OCI-LY1 (cell line): ENCODE measurements around the gene SLC12A5.
"Not testable (repeated sequence)": the region's sequence is repeated elsewhere in the genome, so short reads cannot be mapped to it uniquely, and the experiment has no call there.

Experiments
- H2AFZ ChIP-seq: fragments of 200-600 bp; sonication (generic), shearing (Covaris generic); 2 replicates; pipeline ENCODE4 v1.6.0; 2014; ENCODE audit warnings: antibody characterized with exemption, mild to moderate bottlenecking, low read length
- H3F3A ChIP-seq: fragments of 200-600 bp; sonication (generic), shearing (Covaris generic); 2 replicates; pipeline ENCODE4 v1.6.0; 2014; ENCODE audit warnings: mild to moderate bottlenecking, antibody characterized with exemption, low read length, moderate library complexity; ENCODE audit not compliant: insufficient read depth
- H3K27ac ChIP-seq: fragments of 200-600 bp; sonication (generic); 2 replicates; pipeline ENCODE4 v1.5.1; 2014; ENCODE audit warnings: low read length, mixed run types, mild to moderate bottlenecking, low read depth; ENCODE audit not compliant: poor library complexity, severe bottlenecking
- H3K27me3 ChIP-seq: fragments of 200-600 bp; sonication (generic); 2 replicates; pipeline ENCODE4 v1.6.0; 2014; ENCODE audit warnings: antibody characterized with exemption, mild to moderate bottlenecking, low read length, moderate library complexity; ENCODE audit not compliant: insufficient read depth
- H3K36me3 ChIP-seq: fragments of 200-600 bp; sonication (generic); 2 replicates; pipeline ENCODE4 v1.6.1; 2014; ENCODE audit warnings: mild to moderate bottlenecking, antibody characterized with exemption, low read length, moderate library complexity, mixed read lengths; ENCODE audit not compliant: insufficient read depth
- H3K4me1 ChIP-seq: fragments of 200-600 bp; sonication (generic); 2 replicates; pipeline ENCODE4 v1.5.1; 2014; ENCODE audit warnings: mild to moderate bottlenecking, low read length, moderate library complexity; ENCODE audit not compliant: insufficient read depth, severe bottlenecking
- H3K4me2 ChIP-seq: fragments of 200-600 bp; sonication (generic), shearing (Covaris generic); 2 replicates; pipeline ENCODE4 v1.6.1; 2014; ENCODE audit warnings: low read length
- H3K4me3 ChIP-seq: fragments of 200-600 bp; sonication (generic); 2 replicates; pipeline ENCODE4 v1.5.1; 2014; ENCODE audit warnings: low read length, low read depth, mild to moderate bottlenecking, mixed read lengths; ENCODE audit not compliant: poor library complexity, severe bottlenecking
- H3K79me2 ChIP-seq: fragments of 200-600 bp; shearing (Covaris generic); 2 replicates; pipeline ENCODE4 v1.6.1; 2016; ENCODE audit warnings: mixed run types, low read length, mixed read lengths; ENCODE audit not compliant: insufficient read depth
- H3K9ac ChIP-seq: fragments of 200-600 bp; sonication (generic), shearing (Covaris generic); 2 replicates; pipeline ENCODE4 v1.6.1; 2014; ENCODE audit warnings: mild to moderate bottlenecking, low read length, mixed read lengths
- H3K9me2 ChIP-seq: fragments of 200-600 bp; sonication (generic), shearing (Covaris generic); 2 replicates; pipeline ENCODE4 v1.6.1; 2014; ENCODE audit warnings: low read depth, mild to moderate bottlenecking, low read length, mixed read lengths
- H3K9me3 ChIP-seq: fragments of 200-600 bp; shearing (Covaris generic); 2 replicates; pipeline ENCODE4 v1.6.1; 2014; ENCODE audit warnings: low read length, mixed read lengths
- H4K20me1 ChIP-seq: fragments of 200-600 bp; sonication (generic), shearing (Covaris generic); 2 replicates; pipeline ENCODE4 v1.6.0; 2016; ENCODE audit warnings: mild to moderate bottlenecking, low read length; ENCODE audit not compliant: insufficient read depth
- CTCF ChIP-seq: fragments of 200-600 bp; sonication (generic), shearing (Covaris generic); IDR thresholded peaks from 2 replicates; pipeline ENCODE4 v1.5.1; 2017; ENCODE audit warnings: mild to moderate bottlenecking, antibody characterized with exemption, low read length, moderate library complexity, mixed read lengths
- EZH2 ChIP-seq: fragments of 200-600 bp; sonication (generic), shearing (Covaris generic); IDR thresholded peaks from 2 replicates; pipeline ENCODE4 v1.8.0; 2017; ENCODE audit warnings: borderline replicate concordance, mixed run types, mild to moderate bottlenecking, antibody characterized with exemption, low read length, moderate library complexity, mixed read lengths

SLC12A5 gene

GRCh38 chr20:45985573-45985972, 43.4 kb upstream of the SLC12A5 start:
- Histone ChIP-seq H3K36me3 (no peaks in the 10 kb centered on the region), H3K27ac (no peak overlapping the region), H3K9me2 (no peaks in the 10 kb centered on the region), H2AFZ (no peak overlapping the region), H3K27me3 (no peaks in the 10 kb centered on the region), H3K9ac (no peak overlapping the region), H3K4me2 (no peak overlapping the region), H3K9me3 (no peaks in the 10 kb centered on the region), H3K79me2 (no peaks in the 10 kb centered on the region), H4K20me1 (no peaks in the 10 kb centered on the region), H3K4me1 (no peaks in the 10 kb centered on the region), H3F3A (no peaks in the 10 kb centered on the region), H3K4me3 (no peak overlapping the region)
- TF ChIP-seq CTCF (no peak), EZH2 (no peak)

GRCh38 chr20:45987108-45987780, 41.8 kb upstream of the SLC12A5 start:
- Histone ChIP-seq H4K20me1 (no peaks in the 10 kb centered on the region), H3K4me1 (no peaks in the 10 kb centered on the region), H3K27me3 (no peaks in the 10 kb centered on the region), H3K4me2 (no peak overlapping the region), H3K9me3 (no peaks in the 10 kb centered on the region), H3F3A (no peaks in the 10 kb centered on the region), H2AFZ (no peak overlapping the region), H3K9ac (no peak overlapping the region), H3K27ac (no peak overlapping the region), H3K4me3 (no peak overlapping the region), H3K9me2 (no peaks in the 10 kb centered on the region), H3K36me3 (no peaks in the 10 kb centered on the region), H3K79me2 (no peaks in the 10 kb centered on the region)
- TF ChIP-seq EZH2, result no peak
- TF ChIP-seq CTCF, result peak; percentile 82

- not testable (repeated sequence) for H3K9me2 ChIP-seq, H3K27me3 ChIP-seq, H3K4me2 ChIP-seq, H3K4me3 ChIP-seq, H3K27ac ChIP-seq, H3K4me1 ChIP-seq, H3K79me2 ChIP-seq, H4K20me1 ChIP-seq, H3K9me3 ChIP-seq, H3F3A ChIP-seq, H3K9ac ChIP-seq, H3K36me3 ChIP-seq, H2AFZ ChIP-seq
Observed at GRCh38 chr20:45988830-45989229, 40.2 kb upstream of the SLC12A5 start.

GRCh38 chr20:45991616-45992015, 37.4 kb upstream of the SLC12A5 start:
- H3K27me3 ChIP-seq, result no peaks in the 10 kb centered on the region
- H3K36me3 ChIP-seq, result no peaks in the 10 kb centered on the region
- no peaks in the 10 kb centered on the region for H3K9me2 ChIP-seq
- H3K9ac ChIP-seq, result no peak overlapping the region
- H3K4me2 ChIP-seq, result no peak overlapping the region
- no peak overlapping the region for H2AFZ ChIP-seq
- no peaks in the 10 kb centered on the region for H3F3A ChIP-seq
- H3K27ac ChIP-seq, result no peak overlapping the region
- no peak overlapping the region for H3K4me3 ChIP-seq
- H3K9me3 ChIP-seq, result no peaks in the 10 kb centered on the region
- no peaks in the 10 kb centered on the region for H4K20me1 ChIP-seq
- no peaks in the 10 kb centered on the region for H3K4me1 ChIP-seq
- TF ChIP-seq EZH2, result no peak
- no peak for TF ChIP-seq CTCF
- H3K79me2 ChIP-seq, result no peaks in the 10 kb centered on the region
